ENCODE results near the gene NFIA.

NFIA gene

GRCh38 chr1:61344696-61345095 is 262.3 kb downstream of the NFIA start:
- no peak overlapping the region for H2BK5ac ChIP-seq (ENCODE audit: low read depth, low read length, poor library complexity)
- no peak overlapping the region for H3K9ac ChIP-seq (ENCODE audit: low read length)
- H3K18ac ChIP-seq (ENCODE audit: low read length), result no peak overlapping the region
- no peaks in the 10 kb centered on the region for H3K79me2 ChIP-seq (ENCODE audit: control insufficient read depth, insufficient read depth, low read length, poor library complexity)
- no peak overlapping the region for H2AK5ac ChIP-seq (ENCODE audit: low read length)
- H3K4ac ChIP-seq (ENCODE audit: low read depth, low read length), result no peak overlapping the region
- no peak overlapping the region for H3K23ac ChIP-seq (ENCODE audit: low read length)
- no peak overlapping the region for H3K4me3 ChIP-seq (ENCODE audit: low read depth, low read length)
- no peaks in the 10 kb centered on the region for H3K27me3 ChIP-seq (ENCODE audit: insufficient read depth, low read length)
- H3K79me1 ChIP-seq (ENCODE audit: low read length), result no peaks in the 10 kb centered on the region
- H4K12ac ChIP-seq (ENCODE audit: low read depth, low read length), result no peak overlapping the region
- no CpG with 5 or more reads among the region's 2 CpGs for WGBS (ENCODE audit: extremely low coverage, insufficient coverage, insufficient read length)
- no peak overlapping the region for H3K27ac ChIP-seq (ENCODE audit: low read depth, low read length)
- no peaks in the 10 kb centered on the region for H3K9me3 ChIP-seq (ENCODE audit: insufficient read depth, low read depth, low read length)
- no peak overlapping the region for H3K4me2 ChIP-seq (ENCODE audit: low read length)
- no peak overlapping the region for H3K14ac ChIP-seq (ENCODE audit: low read length)
- H3K36me3 ChIP-seq (ENCODE audit: control insufficient read depth in 1 of 2, insufficient read depth in 2 of 2, low read length in 2 of 2), result no peaks in the 10 kb centered on the region
- no peak overlapping the region for H2BK120ac ChIP-seq (ENCODE audit: insufficient read depth, low read length, poor library complexity)
- no peak for DNase-seq
- no peak overlapping the region for H2BK12ac ChIP-seq (ENCODE audit: low read length)
- no peak overlapping the region for H4K8ac ChIP-seq (ENCODE audit: low read depth, low read length)
- H4K91ac ChIP-seq (ENCODE audit: low read depth, low read length), result no peak overlapping the region
- H3K4me1 ChIP-seq (ENCODE audit: control insufficient read depth in 1 of 2, insufficient read depth in 2 of 2, low read length in 2 of 2), result no peaks in the 10 kb centered on the region
- H2AFZ ChIP-seq (ENCODE audit: insufficient read depth, low read length, poor library complexity), result no peak overlapping the region

DNA sequence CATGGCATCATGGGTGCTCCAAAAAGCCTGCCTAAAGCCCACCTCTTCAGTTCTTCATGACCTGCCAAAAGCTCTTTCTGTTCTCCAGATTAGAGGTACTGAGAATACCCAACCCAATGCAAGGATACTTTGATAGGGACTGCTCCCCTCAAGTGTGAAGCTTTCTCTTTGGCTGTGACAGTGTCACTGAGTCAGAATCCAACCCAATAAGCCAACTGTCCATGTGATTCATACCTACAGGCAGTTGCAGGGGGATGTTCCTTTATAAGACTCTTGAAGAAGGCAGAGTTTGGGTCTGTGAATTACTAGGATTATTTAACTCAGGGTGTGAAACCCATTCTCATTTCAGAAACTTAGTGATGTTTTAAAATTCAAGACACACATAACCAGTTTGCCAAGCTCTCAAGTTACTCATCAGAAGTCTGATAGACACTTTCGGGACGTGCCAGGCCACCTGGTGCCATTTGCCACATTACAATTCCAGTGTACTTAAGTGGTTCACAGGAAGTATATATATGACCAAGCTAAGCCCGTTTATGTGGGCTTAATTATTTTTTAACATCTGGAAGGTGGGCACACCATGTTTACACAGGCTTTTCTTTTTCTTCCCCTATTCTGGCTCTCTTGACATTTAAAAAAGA is 265.8 kb downstream of the NFIA start:
- Histone ChIP-seq H3K14ac (ENCODE audit: low read length) (no peak overlapping the region), H3K4me2 (ENCODE audit: low read length) (no peak overlapping the region), H3K23ac (ENCODE audit: low read length) (no peak overlapping the region), H3K79me2 (ENCODE audit: control insufficient read depth, insufficient read depth, low read length, poor library complexity) (no peaks in the 10 kb centered on the region), H2BK12ac (ENCODE audit: low read length) (no peak overlapping the region), H3K4me1 (ENCODE audit: control insufficient read depth in 1 of 2, insufficient read depth in 2 of 2, low read length in 2 of 2) (no peaks in the 10 kb centered on the region), H2AFZ (ENCODE audit: insufficient read depth, low read length, poor library complexity) (no peak overlapping the region), H3K4me3 (ENCODE audit: low read depth, low read length) (no peak overlapping the region), H3K18ac (ENCODE audit: low read length) (no peak overlapping the region), H4K8ac (ENCODE audit: low read depth, low read length) (no peak overlapping the region), H3K4ac (ENCODE audit: low read depth, low read length) (no peak overlapping the region), H3K9ac (ENCODE audit: low read length) (no peak overlapping the region), H3K27me3 (ENCODE audit: insufficient read depth, low read length) (no peaks in the 10 kb centered on the region), H2AK5ac (ENCODE audit: low read length) (no peak overlapping the region), H3K27ac (ENCODE audit: low read depth, low read length) (no peak overlapping the region), H3K9me3 (ENCODE audit: insufficient read depth, low read depth, low read length) (no peaks in the 10 kb centered on the region), H2BK120ac (ENCODE audit: insufficient read depth, low read length, poor library complexity) (no peak overlapping the region), H4K12ac (ENCODE audit: low read depth, low read length) (no peak overlapping the region), H2BK5ac (ENCODE audit: low read depth, low read length, poor library complexity) (no peak overlapping the region), H3K36me3 (ENCODE audit: control insufficient read depth in 1 of 2, insufficient read depth in 2 of 2, low read length in 2 of 2) (no peaks in the 10 kb centered on the region), H4K91ac (ENCODE audit: low read depth, low read length) (no peak overlapping the region), H3K79me1 (ENCODE audit: low read length) (no peaks in the 10 kb centered on the region)
- no peak for DNase-seq
- no CpG with 5 or more reads among the region's 3 CpGs for WGBS (ENCODE audit: extremely low coverage, insufficient coverage, insufficient read length)

DNA sequence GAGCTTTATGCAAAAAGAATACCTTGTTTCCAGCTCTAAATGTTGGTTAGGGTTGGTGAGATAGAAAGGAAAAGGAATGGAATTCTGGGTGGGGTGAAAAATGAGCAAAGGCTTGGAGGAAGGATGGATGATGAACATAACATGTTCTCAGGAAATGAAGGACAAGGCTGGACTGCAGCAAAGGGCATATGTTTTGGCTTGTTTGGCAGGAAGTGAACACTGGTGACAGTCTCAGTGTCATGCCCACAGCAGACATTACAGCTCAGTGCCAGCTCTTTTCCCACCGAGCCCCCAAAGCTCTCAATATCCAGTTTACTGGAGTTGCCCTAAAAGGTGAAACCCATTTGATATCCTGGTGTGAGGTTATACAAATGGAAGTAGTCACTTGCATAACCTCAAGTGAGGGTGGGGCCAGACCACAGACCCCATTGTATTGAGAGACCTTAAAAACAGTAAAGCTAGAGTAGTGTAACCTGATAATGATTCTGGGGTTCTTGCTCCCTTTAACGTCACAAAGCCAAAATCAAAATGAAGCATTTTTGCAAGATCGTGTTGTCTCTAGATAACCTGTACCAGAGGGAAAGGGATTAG is 270.6 kb downstream of the NFIA start:
- Histone ChIP-seq H4K8ac (ENCODE audit: low read depth, low read length) (no peak overlapping the region), H3K36me3 (ENCODE audit: control insufficient read depth in 1 of 2, insufficient read depth in 2 of 2, low read length in 2 of 2) (no peaks in the 10 kb centered on the region), H3K14ac (ENCODE audit: low read length) (no peak overlapping the region), H3K4me1 (ENCODE audit: control insufficient read depth in 1 of 2, insufficient read depth in 2 of 2, low read length in 2 of 2) (peaks cover 4 to 8% of the 10 kb centered on the region in 2 experiments), H4K91ac (ENCODE audit: low read depth, low read length) (no peak overlapping the region), H3K9ac (ENCODE audit: low read length) (no peak overlapping the region), H3K18ac (ENCODE audit: low read length) (no peak overlapping the region), H2AK5ac (ENCODE audit: low read length) (no peak overlapping the region), H3K27me3 (ENCODE audit: insufficient read depth, low read length) (no peaks in the 10 kb centered on the region), H4K12ac (ENCODE audit: low read depth, low read length) (no peak overlapping the region), H3K79me1 (ENCODE audit: low read length) (no peaks in the 10 kb centered on the region), H2BK5ac (ENCODE audit: low read depth, low read length, poor library complexity) (no peak overlapping the region), H3K4ac (ENCODE audit: low read depth, low read length) (no peak overlapping the region), H3K27ac (ENCODE audit: low read depth, low read length) (no peak overlapping the region), H3K79me2 (ENCODE audit: control insufficient read depth, insufficient read depth, low read length, poor library complexity) (no peaks in the 10 kb centered on the region), H3K23ac (ENCODE audit: low read length) (no peak overlapping the region), H2BK120ac (ENCODE audit: insufficient read depth, low read length, poor library complexity) (no peak overlapping the region), H3K4me3 (ENCODE audit: low read depth, low read length) (no peak overlapping the region), H2BK12ac (ENCODE audit: low read length) (no peak overlapping the region), H3K4me2 (ENCODE audit: low read length) (no peak overlapping the region), H2AFZ (ENCODE audit: insufficient read depth, low read length, poor library complexity) (no peak overlapping the region), H3K9me3 (ENCODE audit: insufficient read depth, low read depth, low read length) (no peaks in the 10 kb centered on the region)
- no peak for DNase-seq
- no CpG with 5 or more reads among the region's 3 CpGs for WGBS (ENCODE audit: extremely low coverage, insufficient coverage, insufficient read length)

GRCh38 chr1:61353797-61354406 is 271.5 kb downstream of the NFIA start:
- no peaks in the 10 kb centered on the region for H3K9me3 ChIP-seq (ENCODE audit: insufficient read depth, low read depth, low read length)
- H3K18ac ChIP-seq (ENCODE audit: low read length), result no peak overlapping the region
- no peak overlapping the region for H3K4ac ChIP-seq (ENCODE audit: low read depth, low read length)
- no peak for DNase-seq
- no CpG with 5 or more reads among the region's 4 CpGs for WGBS (ENCODE audit: extremely low coverage, insufficient coverage, insufficient read length)
- H3K4me1 ChIP-seq (ENCODE audit: control insufficient read depth in 1 of 2, insufficient read depth in 2 of 2, low read length in 2 of 2), result peaks cover 4 to 8% of the 10 kb centered on the region in 2 experiments
- H2BK12ac ChIP-seq (ENCODE audit: low read length), result no peak overlapping the region
- H3K9ac ChIP-seq (ENCODE audit: low read length), result no peak overlapping the region
- no peak overlapping the region for H2AK5ac ChIP-seq (ENCODE audit: low read length)
- no peak overlapping the region for H2BK5ac ChIP-seq (ENCODE audit: low read depth, low read length, poor library complexity)
- no peak overlapping the region for H3K14ac ChIP-seq (ENCODE audit: low read length)
- H3K4me2 ChIP-seq (ENCODE audit: low read length), result no peak overlapping the region
- H3K23ac ChIP-seq (ENCODE audit: low read length), result no peak overlapping the region
- H2BK120ac ChIP-seq (ENCODE audit: insufficient read depth, low read length, poor library complexity), result no peak overlapping the region
- H3K79me1 ChIP-seq (ENCODE audit: low read length), result no peaks in the 10 kb centered on the region
- H3K79me2 ChIP-seq (ENCODE audit: control insufficient read depth, insufficient read depth, low read length, poor library complexity), result no peaks in the 10 kb centered on the region
- H4K8ac ChIP-seq (ENCODE audit: low read depth, low read length), result no peak overlapping the region
- H3K36me3 ChIP-seq (ENCODE audit: control insufficient read depth in 1 of 2, insufficient read depth in 2 of 2, low read length in 2 of 2), result no peaks in the 10 kb centered on the region
- H4K91ac ChIP-seq (ENCODE audit: low read depth, low read length), result no peak overlapping the region
- H2AFZ ChIP-seq (ENCODE audit: insufficient read depth, low read length, poor library complexity), result no peak overlapping the region
- no peaks in the 10 kb centered on the region for H3K27me3 ChIP-seq (ENCODE audit: insufficient read depth, low read length)
- H3K27ac ChIP-seq (ENCODE audit: low read depth, low read length), result no peak overlapping the region
- H4K12ac ChIP-seq (ENCODE audit: low read depth, low read length), result no peak overlapping the region
- no peak overlapping the region for H3K4me3 ChIP-seq (ENCODE audit: low read depth, low read length)

Measured in trophoblast cell (in vitro differentiated cells and primary cell).